GM23338 (cell line): ENCODE measurements around the gene HOXC5.

Experiments
- CTCF ChIP-seq, 2 experiments: fragments of 200-600 bp in 1 of 2; sonication (generic) in 1 of 2; conservative IDR thresholded peaks; 2 replicates each; pipeline versions ENCODE4 v1.5.1 to v1.6.1; 2016 to 2017; ENCODE audit warnings: antibody characterized with exemption in 2 of 2, low read depth in 2 of 2, mild to moderate bottlenecking in 2 of 2, moderate library complexity in 1 of 2
- EZH2 ChIP-seq: fragments of 200-600 bp; sonication (generic); IDR thresholded peaks from one replicate; pipeline ENCODE4 v1.8.0; 2017; ENCODE audit warnings: antibody characterized with exemption, mild to moderate bottlenecking, low read depth; ENCODE audit not compliant: unreplicated experiment
- EZH2phosphoT487 ChIP-seq: fragments of 200-600 bp; sonication (generic); IDR thresholded peaks from one replicate; pipeline ENCODE4 v1.8.1; 2018; ENCODE audit warnings: antibody characterized with exemption; ENCODE audit not compliant: unreplicated experiment
- POLR2AphosphoS5 ChIP-seq: IDR thresholded peaks from 2 replicates; pipeline ENCODE4 v1.6.1; 2016; ENCODE audit warnings: antibody characterized with exemption, low read depth
- REST ChIP-seq: IDR thresholded peaks from one replicate; pipeline ENCODE4 v1.6.1; 2018; ENCODE audit warnings: antibody characterized with exemption; ENCODE audit not compliant: unreplicated experiment

- TF ChIP-seq CTCF (conservative IDR thresholded peaks at IDR 0.05; ENCODE audit: low read depth in 2 of 2) (no peak), EZH2phosphoT487 (no peak), EZH2 (peak; percentile 67), REST (no peak), POLR2AphosphoS5 (no peak)
Observed at GRCh38 chr12:54039417-54040147, 6.7 kb downstream of the HOXC5 start.
